Smooth muscle cell of the pulmonary artery (primary cell): ENCODE measurements around the gene PKD2. TPM values are rescaled to one million over a fixed set of nuclear protein-coding genes. Genes with fewer than 3 reads are reported as not detected.

Experiments
- total RNA-seq: library from RNA; depleted of rRNA; stranded (reverse); fragments of >200 nt; gene quantifications from 2 replicates; pipeline ENCODE4 v1.2.3, GENCODE V29; 2014

PKD2 gene
- 135 and 150 TPM in 2 replicates for total RNA-seq

GRCh38 chr4:88007304-88008121 lies at the start of gene PKD2:
PKD2 (plus strand) TSS chr4:88007635; CDS start chr4:88007734, 99 bp downstream.

GRCh38 chr4:87975466-87975865 lies 32.0 kb upstream of the PKD2 start, which contains the start of gene SPP1:
SPP1 (plus strand) TSS chr4:87975714; CDS start chr4:87976896, 1,182 bp downstream.

Other genes starting within 250 kb of the PKD2 start
- gene IBSP, start 208.1 kb upstream of the PKD2 start, total RNA-seq, result 1.9 and 2.2 TPM in 2 replicates
- gene MEPE, start 174.7 kb upstream of the PKD2 start, total RNA-seq, result not detected in 2 replicates
- 2.4 and 11.6 TPM in 2 replicates for gene SPP1, start 31.9 kb upstream of the PKD2 start, total RNA-seq
- 1.2 and 7.2 TPM in 2 replicates for gene ABCG2, start 151.0 kb downstream of the PKD2 start, total RNA-seq